ENCODE measurements around the gene RFPL1.
A peak's percentile ranks its signal among the peaks of the same experiment; 100 is the strongest.

The RFPL1 gene

GRCh38 chr22:29443861-29444792, 5.7 kb downstream of the RFPL1 start:
- DNase-seq = no peak

- DNase-seq = no peak
Observed at GRCh38 chr22:29445508-29445907, 7.1 kb downstream of the RFPL1 start.

- DNase-seq = no peak
Observed at GRCh38 chr22:29447906-29448305, 9.5 kb downstream of the RFPL1 start.

- DNase-seq = no peak
Observed at GRCh38 chr22:29449296-29449875, 11.0 kb downstream of the RFPL1 start.

- DNase-seq = no peak
Observed at GRCh38 chr22:29450222-29450621, 11.8 kb downstream of the RFPL1 start.

- DNase-seq = no peak
Observed at GRCh38 chr22:29451863-29452262, 13.5 kb downstream of the RFPL1 start.

- DNase-seq = no peak
Observed at GRCh38 chr22:29454276-29454675, 15.9 kb downstream of the RFPL1 start.

GRCh38 chr22:29456211-29456671, 17.9 kb downstream of the RFPL1 start:
- DNase-seq = no peak

GRCh38 chr22:29457730-29458129, 19.3 kb downstream of the RFPL1 start:
- no peak for DNase-seq

GRCh38 chr22:29458551-29458950, 20.2 kb downstream of the RFPL1 start:
- DNase-seq = no peak

- DNase-seq = no peak
Observed at GRCh38 chr22:29459773-29460172, 21.4 kb downstream of the RFPL1 start.

- no peak for DNase-seq
Observed at GRCh38 chr22:29461263-29461662, 22.9 kb downstream of the RFPL1 start.

GRCh38 chr22:29463629-29464028, 25.2 kb downstream of the RFPL1 start:
- no peak for DNase-seq

GRCh38 chr22:29464581-29464980, 26.2 kb downstream of the RFPL1 start:
- no peak for DNase-seq

GRCh38 chr22:29469755-29470154, 31.4 kb downstream of the RFPL1 start:
- DNase-seq = no peak

GRCh38 chr22:29470159-29470855, 31.9 kb downstream of the RFPL1 start:
- DNase-seq = peak; percentile 54

GRCh38 chr22:29473001-29473400, 34.6 kb downstream of the RFPL1 start:
- DNase-seq = no peak

- peak; percentile 38 for DNase-seq
Observed at GRCh38 chr22:29475550-29475949, 37.2 kb downstream of the RFPL1 start.

- DNase-seq = no peak
Observed at GRCh38 chr22:29476116-29476515, 37.7 kb downstream of the RFPL1 start.

- no peak for DNase-seq
Observed at GRCh38 chr22:29477723-29478318, 39.4 kb downstream of the RFPL1 start.

GRCh38 chr22:29478326-29479276, 40.2 kb downstream of the RFPL1 start:
- no peak for DNase-seq
